Ovary (tissue), 9 donors: ENCODE data around the gene ZNF672. TPM values are rescaled to one million over a fixed set of nuclear protein-coding genes. Genes with fewer than 3 reads are reported as not detected.
A peak's percentile ranks its signal among the peaks of the same experiment; 100 is the strongest.

Experiments used
- DNase-seq, 5 donors: peaks; one replicate each; pipeline ENCODE4 v3.0.0-alpha.2; 2019 to 2020
- H3K27ac ChIP-seq, 2 donors: fragments of 200-600 bp; one replicate each; pipeline versions ENCODE4 v1.5.1 to v1.8.0; 2019 to 2022
- H3K27me3 ChIP-seq: fragments of 200-600 bp; one replicate; pipeline ENCODE4 v1.8.0; 2022
- H3K36me3 ChIP-seq: fragments of 200-600 bp; sonication (generic); one replicate; pipeline ENCODE4 v1.5.1; 2019
- H3K4me1 ChIP-seq: one replicate; pipeline ENCODE4 v1.8.1; 2013; ENCODE audit warnings: mild to moderate bottlenecking, moderate library complexity; ENCODE audit not compliant: insufficient read depth
- H3K4me3 ChIP-seq: fragments of 200-600 bp; sonication (generic); one replicate; pipeline ENCODE4 v1.5.1; 2017
- H3K9me3 ChIP-seq, 2 donors: fragments of 200-600 bp in 1 of 2; sonication (generic) in 1 of 2; one replicate each; pipeline versions ENCODE4 v1.5.1 to v1.8.1; 2013 to 2019; ENCODE audit warnings: mild to moderate bottlenecking in 1 of 2, moderate library complexity in 1 of 2
- CTCF ChIP-seq, 3 donors: fragments of 450-650 bp in 2 of 3; fragments of 200-600 bp in 1 of 3; IDR thresholded peaks; one replicate each; pipeline versions ENCODE4 v1.5.1 to v1.8.0; 2016 to 2022; ENCODE audit warnings: antibody characterized with exemption in 3 of 3, mild to moderate bottlenecking in 1 of 3
- EP300 ChIP-seq: sonication (generic); formaldehyde crosslinking; IDR thresholded peaks from one replicate; pipeline ENCODE4 v1.6.1; 2017; ENCODE audit warnings: antibody characterized with exemption
- POLR2A ChIP-seq: fragments of 450-650 bp; IDR thresholded peaks from one replicate; pipeline ENCODE4 v1.6.1; 2017; ENCODE audit warnings: antibody characterized with exemption, mild to moderate bottlenecking, moderate library complexity
- WGBS, 3 donors: extraction: QIAGEN DNeasy Blood & Tissue Kit in 1 of 3; methylation state at CpG; one replicate each; pipeline versions ENCODE4 v1.1.5 to v1.1.7; 2013 to 2017; 5-methylcytosine and 5-hydroxymethylcytosine counted together
- intact Hi-C, 4 donors: fragments of 100-400 bp; cut with DNase I; formaldehyde crosslinking; loops; one replicate each; pipeline versions ENCODE4 v1.11.0 to v1.15.1; 2022 to 2023
- polyA plus RNA-seq, 2 donors: library from polyadenylated mRNA; stranded (reverse); fragments of 200-250 nt in 1 of 2; fragments of 350-450 nt in 1 of 2; fragmentation: Illumina TruSeq in 1 of 2; extraction: RNeasy Lipid Tissue Mini Kit (QIAGEN cat#74804) in 1 of 2; gene quantifications; one replicate each; pipeline ENCODE4 v1.2.3, GENCODE V29; 2013 to 2014
- total RNA-seq, 7 donors: library from RNA; depleted of rRNA in 2 of 7; stranded (reverse); fragments of >200 nt in 2 of 7; fragmentation: NEBNext Ultra II Directional in 3 of 7; extraction: Animal tissue kit (Norgen Biotek cat#: 25700) in 3 of 7; gene quantifications; one replicate each; pipeline versions ENCODE4 v1.1.0 to v1.2.4, GENCODE V29; 2016 to 2023
- donor health status: DM: no; HTN: no; CAD: no; lungs with moderate emphysema.
- donor health status: DM: no; HTN: no; CAD: no.
- donor health status: Bipolar disorder and iron deficiency.
- donor health status: DM: yes; HTN: yes; CAD: no.
- donor health status: DM: no; HTN: no; CAD: no.
- donor health status: DM: yes; HTN: yes; CAD: no.

The ZNF672 gene
- total and polyA plus RNA-seq, 9 donors, result 7.3 to 29.5 (median 20.9) TPM

DNA sequence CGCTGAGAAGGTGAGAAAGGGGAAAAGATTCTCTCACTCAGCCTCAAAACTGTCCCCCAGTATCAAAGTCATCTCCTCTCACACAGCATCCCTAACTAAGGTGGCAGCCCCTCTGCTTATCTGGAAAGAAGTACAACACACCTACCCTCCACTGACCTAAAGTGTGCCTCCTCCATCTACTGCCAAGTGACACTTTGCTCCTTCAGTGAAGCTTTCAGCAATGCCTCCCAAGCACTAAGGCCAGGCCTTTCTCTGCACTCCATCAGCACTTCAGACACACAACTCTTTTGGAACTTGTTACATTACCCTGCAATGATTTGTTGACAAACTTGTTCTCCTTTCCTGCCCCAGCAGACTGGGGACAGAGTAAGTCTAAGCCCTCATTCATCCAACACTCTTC lies 13.7 kb upstream of the ZNF672 start:
- peaks cover 23% of the 10 kb centered on the region for H3K4me1 ChIP-seq

GRCh38 chr1:248824701-248825100 lies 13.3 kb upstream of the ZNF672 start:
- intact Hi-C loops, result no loop called here
- TF ChIP-seq POLR2A, result no peak
- TF ChIP-seq EP300, result no peak
- no peak for TF ChIP-seq CTCF (IDR thresholded peaks at IDR 0.05)
- WGBS, 3 donors, result 85 to 89% (median 89%) methylated on average over 3 of the region's 3 CpGs
- Histone ChIP-seq H3K27ac (no peak overlapping the region), H3K4me1 (peaks cover 23% of the 10 kb centered on the region), H3K36me3 (no peaks in the 10 kb centered on the region), H3K9me3 (no peaks in the 10 kb centered on the region), H3K4me3 (peak overlapping the region; percentile 85), H3K27me3 (no peaks in the 10 kb centered on the region)
- no peak for DNase-seq

More for the DNA sequence above, 13.7 kb upstream of the ZNF672 start:
- TF ChIP-seq CTCF (IDR thresholded peaks at IDR 0.05) (no peak), POLR2A (no peak), EP300 (no peak)
- WGBS, 3 donors, result 92 to 100% (median 100%) methylated on average over 1 of the region's 1 CpG
- Histone ChIP-seq H3K27me3 (no peaks in the 10 kb centered on the region), H3K36me3 (no peaks in the 10 kb centered on the region), H3K4me3 (peak overlapping the region; percentile 85), H3K27ac (no peak overlapping the region), H3K9me3 (no peaks in the 10 kb centered on the region)
- intact Hi-C loops, result no loop called here
- DNase-seq, result no peak

DNA sequence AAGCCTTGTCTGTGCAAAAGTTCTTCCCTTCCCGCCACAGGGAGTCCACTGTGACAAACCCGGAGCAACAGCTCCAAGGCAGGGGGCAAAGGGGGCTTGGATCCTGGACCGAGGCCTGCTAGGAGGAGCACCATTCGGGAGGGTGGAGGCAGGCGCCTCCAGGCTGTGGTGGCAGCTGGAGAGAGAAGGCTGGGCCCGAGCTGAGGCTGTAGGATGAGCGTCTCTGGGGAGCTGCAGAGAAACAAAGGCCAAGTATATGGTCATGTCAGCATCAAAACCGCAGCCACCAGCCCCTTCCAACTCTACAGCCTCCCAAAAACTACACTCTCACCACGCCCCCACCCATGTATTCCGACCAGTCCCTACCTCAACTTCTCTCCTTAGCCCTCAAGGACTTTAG lies 12.9 kb upstream of the ZNF672 start:
- Histone ChIP-seq H3K4me1 (peaks cover 23% of the 10 kb centered on the region), H3K36me3 (no peaks in the 10 kb centered on the region), H3K27me3 (no peaks in the 10 kb centered on the region), H3K27ac (peak overlapping the region; percentile 23 to 85), H3K9me3 (no peaks in the 10 kb centered on the region), H3K4me3 (peak overlapping the region; percentile 85)
- TF ChIP-seq CTCF (IDR thresholded peaks at IDR 0.05) (no peak), POLR2A (no peak), EP300 (no peak)
- intact Hi-C loops, result no loop called here
- WGBS, 3 donors, result 18 to 26% (median 18%) methylated on average over 10 of the region's 10 CpGs
- DNase-seq, result peak in 1 of 5 donors; percentile 53

- Histone ChIP-seq H3K4me1 (peaks cover 23% of the 10 kb centered on the region), H3K36me3 (no peaks in the 10 kb centered on the region), H3K9me3 (no peaks in the 10 kb centered on the region), H3K27me3 (no peaks in the 10 kb centered on the region), H3K27ac (peak overlapping the region; percentile 23 to 85), H3K4me3 (peak overlapping the region; percentile 85)
- no peak for TF ChIP-seq CTCF (IDR thresholded peaks at IDR 0.05)
- peak; percentile 25 for TF ChIP-seq POLR2A
- no peak for TF ChIP-seq EP300
- no peak for DNase-seq
- intact Hi-C loops, result no loop called here
- WGBS, 3 donors, result 0 to 1% (median 1%) methylated on average over 18 of the region's 18 CpGs
Measured at GRCh38 chr1:248825573-248825908, 12.5 kb upstream of the ZNF672 start.
